NCI-H1092 (cell line): ENCODE data around the gene TRIM29.

Experiments
- DNase-seq: peaks from one replicate; lab custom pipeline; 2025; lab: John Stamatoyannopoulos, UW

The TRIM29 gene

DNA sequence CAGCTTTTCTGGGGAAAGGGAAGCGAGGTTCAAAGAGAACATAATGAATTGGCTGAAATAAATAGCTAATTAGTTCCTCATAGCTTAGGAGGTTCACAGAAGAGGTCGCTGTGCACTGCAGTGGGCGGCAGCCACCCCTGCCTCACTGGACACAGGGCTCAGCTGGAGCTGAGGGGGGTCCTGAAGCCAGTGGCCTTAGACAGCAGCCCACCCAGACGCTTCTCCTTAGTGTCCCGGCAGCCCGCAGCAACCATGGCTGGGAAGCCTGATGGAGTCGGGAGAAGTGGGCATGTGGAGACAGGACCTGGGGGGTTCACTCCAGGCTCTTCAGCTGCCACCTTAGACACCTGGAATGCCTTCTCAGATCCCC is 75.4 kb downstream of the TRIM29 start:
- no peak for DNase-seq

DNA sequence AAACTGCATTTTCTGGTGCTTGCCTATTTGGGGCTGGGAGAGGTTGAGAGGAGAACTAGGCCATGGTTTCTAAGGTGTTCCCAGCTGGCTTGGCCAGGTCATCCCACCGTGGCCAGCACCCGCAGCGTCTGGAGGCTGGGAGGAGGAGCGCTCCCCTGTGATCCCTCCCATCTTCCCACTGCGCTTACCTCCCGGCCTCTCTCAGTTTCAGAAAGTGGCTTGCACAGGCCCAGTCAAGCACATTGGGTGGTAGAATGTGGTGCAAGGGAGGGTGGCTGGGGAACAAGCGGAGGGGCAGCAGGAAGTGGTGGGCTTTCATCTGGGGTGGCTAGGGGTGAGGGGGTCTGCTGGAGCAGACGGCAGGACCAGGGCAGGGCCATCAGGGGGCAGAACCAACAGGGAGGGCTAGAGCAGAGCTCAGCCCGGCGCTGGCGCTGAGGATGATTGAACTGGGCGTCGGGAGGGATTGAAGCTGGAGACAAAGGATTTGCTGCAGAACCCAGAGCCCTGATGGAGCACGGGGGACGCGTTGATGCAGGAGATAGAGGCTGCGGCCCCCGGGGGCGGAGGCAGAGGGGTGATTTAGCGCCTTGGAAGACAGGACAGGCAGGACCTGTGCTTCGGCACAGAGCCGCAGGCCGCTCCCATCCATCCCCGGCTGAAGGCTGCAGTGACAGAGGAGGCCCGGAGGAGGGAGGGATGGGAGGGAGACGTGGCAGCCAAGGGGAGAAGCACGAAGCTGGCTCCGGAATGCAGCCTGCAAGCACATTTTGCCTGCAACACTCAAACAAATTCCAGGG is 76.0 kb downstream of the TRIM29 start:
- no peak for DNase-seq
